Femur (tissue), 1 donor: ENCODE data around the gene FAM161A.

Experiments
- DNase-seq: peaks from one replicate; pipeline ENCODE4 v3.0.0-alpha.2; 2017

FAM161A gene

DNA sequence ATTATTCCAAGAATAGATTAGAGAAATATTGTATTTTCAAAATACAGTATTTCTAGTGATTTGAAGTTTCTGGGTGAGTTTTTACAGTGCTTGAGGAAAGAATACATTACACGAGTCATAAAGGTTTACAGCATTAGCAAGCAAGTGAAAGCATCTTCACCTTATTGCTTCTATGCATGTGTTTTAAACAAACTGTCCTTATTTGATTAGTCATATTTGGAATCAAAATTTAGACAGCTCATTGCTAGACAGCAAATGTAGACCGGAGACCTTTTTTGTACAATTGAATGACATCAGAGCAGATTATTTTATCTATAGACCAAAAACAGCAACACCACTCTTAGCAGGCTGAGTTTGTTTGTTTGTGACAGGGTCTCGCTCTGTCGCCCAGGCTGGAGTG is 69.2 kb downstream of the FAM161A start:
- DNase-seq: no peak

DNA sequence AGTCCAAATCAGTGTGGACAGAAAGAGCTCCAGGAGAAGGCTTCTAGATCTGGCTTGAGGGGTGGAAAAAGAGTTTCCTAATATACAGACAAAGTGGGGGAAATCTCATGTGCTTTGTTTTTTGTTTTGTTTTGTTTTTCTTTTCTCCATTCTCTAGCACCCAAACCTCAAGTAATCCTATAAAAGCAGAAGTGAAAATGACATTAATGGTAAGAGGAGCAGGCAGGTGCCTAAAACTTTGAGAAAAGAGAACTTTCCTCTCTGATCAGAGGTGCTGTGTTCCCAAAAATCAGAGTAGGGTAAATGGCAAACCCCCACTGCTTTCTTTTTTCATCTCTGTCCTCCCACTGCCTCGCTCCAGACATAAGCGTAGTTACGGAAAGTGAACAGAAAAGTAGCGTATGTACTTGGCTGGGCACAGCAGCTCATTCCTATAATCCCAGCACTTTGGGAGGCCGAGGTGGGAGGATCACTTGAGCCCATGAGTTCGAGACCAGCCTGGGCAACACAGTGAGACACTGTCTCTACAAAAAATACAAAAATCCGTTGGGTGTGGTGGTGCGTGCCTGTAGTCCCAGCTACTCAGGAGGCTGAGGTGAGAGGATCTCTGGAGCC is 77.8 kb downstream of the FAM161A start:
- no peak for DNase-seq
